GM23248 (cell line): ENCODE data around the gene ARF1.

Experiments
- EZH2 ChIP-seq: fragments of 200-600 bp; sonication (generic); IDR thresholded peaks from 2 replicates; pipeline ENCODE4 v1.6.1; 2018; ENCODE audit warnings: antibody characterized with exemption, mild to moderate bottlenecking; ENCODE audit not compliant: insufficient read depth, poor library complexity, severe bottlenecking
- EZH2phosphoT487 ChIP-seq: fragments of 200-600 bp; sonication (generic); IDR thresholded peaks from 2 replicates; pipeline ENCODE4 v1.6.1; 2018; ENCODE audit warnings: antibody characterized with exemption, moderate library complexity, mild to moderate bottlenecking, low read depth; ENCODE audit not compliant: insufficient read depth

- no peak for TF ChIP-seq EZH2
- TF ChIP-seq EZH2phosphoT487, result no peak
Observed at GRCh38 chr1:228092342-228093049, 10.0 kb downstream of the ARF1 start.
